Cardiac muscle cell (in vitro differentiated cells and primary cell): ENCODE measurements around the gene AADAC. TPM values are rescaled to one million over a fixed set of nuclear protein-coding genes. Genes with fewer than 3 reads are reported as not detected.
"Not testable (repeated sequence)": the region's sequence is repeated elsewhere in the genome, so short reads cannot be mapped to it uniquely, and the experiment has no call there.

Source experiments
- DNase-seq, 2 donors: peaks; one replicate each; pipeline versions ENCODE4 v3.0.0 to v3.0.0-alpha.2; 2010 to 2017; ENCODE audit warnings: low read depth in 1 of 2, low spot score in 1 of 2
- H3K27ac ChIP-seq: fragments of 200-600 bp; sonication (generic); 2 replicates; pipeline ENCODE4 v1.5.1; 2016
- H3K27me3 ChIP-seq: fragments of 200-600 bp; sonication (generic); 2 replicates; pipeline ENCODE4 v1.6.0; 2016; ENCODE audit warnings: control low read depth
- H3K36me3 ChIP-seq: fragments of 200-600 bp; sonication (generic); 2 replicates; pipeline ENCODE4 v1.5.1; 2016; ENCODE audit warnings: control low read depth
- H3K4me1 ChIP-seq: fragments of 200-600 bp; sonication (generic); 2 replicates; pipeline ENCODE4 v1.8.1; 2017; ENCODE audit warnings: low read depth, mild to moderate bottlenecking, mixed run types
- H3K4me3 ChIP-seq: fragments of 200-600 bp; sonication (generic); 2 replicates; pipeline ENCODE4 v1.5.1; 2016; ENCODE audit warnings: mild to moderate bottlenecking
- H3K9me3 ChIP-seq: fragments of 200-600 bp; sonication (generic); 2 replicates; pipeline ENCODE4 v1.5.1; 2017; ENCODE audit warnings: low read depth, mild to moderate bottlenecking, control low read depth
- CTCF ChIP-seq: IDR thresholded peaks from 2 replicates; pipeline ENCODE4 v1.5.1; 2012; ENCODE audit warnings: low read depth, mild to moderate bottlenecking, low read length
- polyA plus RNA-seq: library from polyadenylated mRNA; unstranded; fragments of >200 nt; fragmentation: Nextera tagmentation; extraction: Ambion mirVana; gene quantifications from 2 replicates; pipeline ENCODE4 v1.2.1, GENCODE V29; 2016
- total RNA-seq: library from RNA; depleted of rRNA; stranded (reverse); fragments of >200 nt; gene quantifications from 2 replicates; pipeline ENCODE4 v1.2.3, GENCODE V29; 2016

AADAC gene
- total and polyA plus RNA-seq, 2 experiments from 2014 or later: 0.12 TPM; not detected in 1

DNA sequence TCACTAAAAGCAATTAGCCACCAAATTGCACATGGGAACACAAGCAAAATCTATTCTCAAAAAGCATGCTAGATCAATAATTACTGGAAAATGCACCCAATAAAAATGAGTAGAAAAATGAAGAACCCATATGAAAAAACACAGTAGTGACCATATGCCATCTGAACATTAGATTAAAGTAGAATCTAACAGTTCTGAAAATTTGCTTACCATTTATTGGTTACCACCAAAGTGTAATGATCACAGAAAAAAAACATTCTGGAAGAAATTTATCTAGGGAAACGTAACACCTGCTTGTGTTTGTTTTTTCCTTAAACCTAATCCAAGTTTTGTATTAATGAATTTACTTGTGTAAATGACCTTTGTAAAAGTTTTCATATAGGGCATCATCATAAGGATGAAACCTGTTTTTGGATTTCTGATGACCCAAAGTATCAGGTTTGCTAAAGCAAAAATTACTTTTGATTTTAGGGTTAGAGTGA lies 37.6 kb upstream of the AADAC start:
- TF ChIP-seq CTCF: no peak
- Histone ChIP-seq H3K36me3 (no peaks in the 10 kb centered on the region), H3K9me3 (no peaks in the 10 kb centered on the region), H3K4me3 (no peak overlapping the region), H3K27ac (no peak overlapping the region), H3K27me3 (no peaks in the 10 kb centered on the region), H3K4me1 (no peaks in the 10 kb centered on the region)
- DNase-seq: no peak

- no peak overlapping the region for H3K27ac ChIP-seq
- no peaks in the 10 kb centered on the region for H3K27me3 ChIP-seq
- TF ChIP-seq CTCF: no peak
- H3K9me3 ChIP-seq: no peaks in the 10 kb centered on the region
- DNase-seq: no peak
- H3K4me3 ChIP-seq: no peak overlapping the region
- H3K36me3 ChIP-seq: no peaks in the 10 kb centered on the region
- H3K4me1 ChIP-seq: no peaks in the 10 kb centered on the region
Observed at GRCh38 chr3:151777880-151778279, 36.0 kb upstream of the AADAC start.

DNA sequence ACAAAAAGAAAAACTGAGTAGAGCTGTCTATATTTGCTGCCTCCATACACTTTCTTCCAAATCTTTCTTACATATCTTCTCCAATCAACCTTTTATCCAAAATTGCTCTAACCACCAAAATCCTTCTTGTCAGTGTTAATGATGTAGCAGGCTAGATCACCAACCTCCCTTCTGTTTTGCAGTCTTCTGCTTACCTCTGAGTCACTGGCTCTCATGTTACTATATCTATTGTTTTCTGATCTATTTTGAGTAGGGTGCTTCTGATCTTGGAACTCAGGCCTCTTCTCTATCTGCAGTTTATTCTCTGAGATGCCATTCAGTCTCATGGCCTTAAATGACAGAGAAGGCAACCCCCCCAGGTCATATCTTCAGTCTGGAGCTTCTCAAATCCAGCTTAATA lies 26.3 kb upstream of the AADAC start:
- Histone ChIP-seq H3K36me3 (no peaks in the 10 kb centered on the region), H3K4me1 (peaks cover 19% of the 10 kb centered on the region), H3K27ac (peak overlapping the region; percentile 73), H3K4me3 (no peak overlapping the region), H3K27me3 (no peaks in the 10 kb centered on the region), H3K9me3 (no peaks in the 10 kb centered on the region)
- no peak for DNase-seq
- no peak for TF ChIP-seq CTCF

GRCh38 chr3:151788401-151788800 lies 25.5 kb upstream of the AADAC start:
- H3K9me3 ChIP-seq: no peaks in the 10 kb centered on the region
- H3K4me3 ChIP-seq: no peak overlapping the region
- no peak for TF ChIP-seq CTCF
- no peak for DNase-seq
- H3K27ac ChIP-seq: peak overlapping the region; percentile 73
- H3K4me1 ChIP-seq: peaks cover 19% of the 10 kb centered on the region
- no peaks in the 10 kb centered on the region for H3K27me3 ChIP-seq
- H3K36me3 ChIP-seq: no peaks in the 10 kb centered on the region

GRCh38 chr3:151789853-151790463 lies 24.0 kb upstream of the AADAC start:
- Histone ChIP-seq H3K27me3 (no peaks in the 10 kb centered on the region), H3K36me3 (no peaks in the 10 kb centered on the region), H3K9me3 (no peaks in the 10 kb centered on the region), H3K27ac (no peak overlapping the region), H3K4me3 (no peak overlapping the region), H3K4me1 (peaks cover 19% of the 10 kb centered on the region)
- no peak for DNase-seq
- no peak for TF ChIP-seq CTCF

GRCh38 chr3:151790763-151791162 lies 23.2 kb upstream of the AADAC start:
- not testable (repeated sequence) for H3K27me3 ChIP-seq, H3K4me3 ChIP-seq
- H3K4me1 ChIP-seq: peaks cover 19% of the 10 kb centered on the region

More at GRCh38 chr3:151790763-151791162, 23.2 kb upstream of the AADAC start:
- H3K27ac ChIP-seq, H3K9me3 ChIP-seq, DNase-seq, H3K36me3 ChIP-seq: not testable (repeated sequence)
